Vagina (tissue), 2 donors: ENCODE results near the gene CRTAC1. TPM values are rescaled to one million over a fixed set of nuclear protein-coding genes. Genes with fewer than 3 reads are reported as not detected.

Experiments
- DNase-seq, 2 donors: peaks; one replicate each; pipeline ENCODE4 v3.0.0-alpha.2; 2017; ENCODE audit errors: extremely low spot score in 2 of 2
- H3K27ac ChIP-seq: fragments of 200-600 bp; sonication (generic); one replicate; pipeline ENCODE4 v1.5.1; 2019
- H3K27me3 ChIP-seq: fragments of 200-600 bp; sonication (generic); one replicate; pipeline ENCODE4 v1.5.1; 2019
- H3K36me3 ChIP-seq, 2 donors: fragments of 200-600 bp; sonication (generic); one replicate each; pipeline ENCODE4 v1.5.1; 2017 to 2019
- H3K4me1 ChIP-seq: fragments of 200-600 bp; sonication (generic); one replicate; pipeline ENCODE4 v1.5.1; 2019
- H3K4me3 ChIP-seq, 2 donors: fragments of 200-600 bp; sonication (generic); 1 replicate in 1 of 2; 2 replicates in 1 of 2; pipeline ENCODE4 v1.5.1; 2016 to 2019
- H3K9me3 ChIP-seq: fragments of 200-600 bp; sonication (generic); one replicate; pipeline ENCODE4 v1.5.1; 2019
- POLR2A ChIP-seq, 2 donors: fragments of 450-650 bp; IDR thresholded peaks; one replicate each; pipeline ENCODE4 v1.6.1; 2017; ENCODE audit warnings: antibody characterized with exemption in 2 of 2, mild to moderate bottlenecking in 2 of 2, moderate library complexity in 2 of 2
- POLR2AphosphoS5 ChIP-seq, 2 donors: sonication (generic); formaldehyde crosslinking; IDR thresholded peaks; one replicate each; pipeline ENCODE4 v1.9.0; 2017; ENCODE audit warnings: antibody characterized with exemption in 2 of 2, mild to moderate bottlenecking in 2 of 2, low read depth in 1 of 2; ENCODE audit not compliant: insufficient read depth in 1 of 2
- intact Hi-C: fragments of 100-400 bp; cut with DNase I; formaldehyde crosslinking; loops from one replicate; pipeline ENCODE4 v1.15.1; 2023
- total RNA-seq: library from RNA; depleted of rRNA; stranded (reverse); fragments of >200 nt; gene quantifications from one replicate; pipeline ENCODE4 v1.2.3, GENCODE V29; 2016
- TF ChIP-seq, protein P1 (sequence below), 3 experiments: fragments of 450-650 bp in 2 of 3; fragments of 200-600 bp in 1 of 3; sonication (generic) in 1 of 3; IDR thresholded peaks; one replicate each; pipeline ENCODE4 v1.5.1; 2017 to 2019; ENCODE audit warnings: antibody characterized with exemption in 3 of 3, mild to moderate bottlenecking in 2 of 3, moderate library complexity in 2 of 3

CRTAC1 gene
- total RNA-seq, 1 donor from 2014 or later: 2.5 TPM

DNA sequence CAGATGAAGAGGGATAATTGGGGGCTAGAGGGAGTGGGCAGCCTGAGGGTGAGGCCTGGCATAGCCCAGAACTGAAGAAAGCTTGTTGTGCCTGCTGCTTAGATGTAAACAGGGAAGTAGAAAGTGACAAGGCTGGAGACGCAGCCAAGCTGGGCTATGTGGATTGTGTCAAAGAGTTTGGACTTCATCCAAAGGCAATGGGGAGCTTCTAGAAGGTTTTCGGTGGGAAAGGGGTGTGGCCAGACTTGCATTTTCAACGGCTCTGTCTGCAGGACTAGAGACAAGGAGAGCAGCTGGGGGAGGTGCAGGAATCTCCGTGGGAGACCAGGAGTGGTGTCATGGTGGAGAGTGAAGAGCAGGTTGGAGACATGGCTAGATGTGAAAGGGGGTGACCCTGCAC, 132.0 kb downstream of the CRTAC1 start:
- H3K27ac ChIP-seq: no peak overlapping the region
- H3K27me3 ChIP-seq: no peaks in the 10 kb centered on the region
- no peaks in the 10 kb centered on the region for H3K36me3 ChIP-seq
- TF ChIP-seq, protein P1, sequence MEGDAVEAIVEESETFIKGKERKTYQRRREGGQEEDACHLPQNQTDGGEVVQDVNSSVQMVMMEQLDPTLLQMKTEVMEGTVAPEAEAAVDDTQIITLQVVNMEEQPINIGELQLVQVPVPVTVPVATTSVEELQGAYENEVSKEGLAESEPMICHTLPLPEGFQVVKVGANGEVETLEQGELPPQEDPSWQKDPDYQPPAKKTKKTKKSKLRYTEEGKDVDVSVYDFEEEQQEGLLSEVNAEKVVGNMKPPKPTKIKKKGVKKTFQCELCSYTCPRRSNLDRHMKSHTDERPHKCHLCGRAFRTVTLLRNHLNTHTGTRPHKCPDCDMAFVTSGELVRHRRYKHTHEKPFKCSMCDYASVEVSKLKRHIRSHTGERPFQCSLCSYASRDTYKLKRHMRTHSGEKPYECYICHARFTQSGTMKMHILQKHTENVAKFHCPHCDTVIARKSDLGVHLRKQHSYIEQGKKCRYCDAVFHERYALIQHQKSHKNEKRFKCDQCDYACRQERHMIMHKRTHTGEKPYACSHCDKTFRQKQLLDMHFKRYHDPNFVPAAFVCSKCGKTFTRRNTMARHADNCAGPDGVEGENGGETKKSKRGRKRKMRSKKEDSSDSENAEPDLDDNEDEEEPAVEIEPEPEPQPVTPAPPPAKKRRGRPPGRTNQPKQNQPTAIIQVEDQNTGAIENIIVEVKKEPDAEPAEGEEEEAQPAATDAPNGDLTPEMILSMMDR (IDR thresholded peaks at IDR 0.05): no peak
- TF ChIP-seq POLR2A (IDR thresholded peaks at IDR 0.05) (no peak), POLR2AphosphoS5 (IDR thresholded peaks at IDR 0.05; ENCODE audit: insufficient read depth in 1 of 2, low read depth in 1 of 2) (no peak)
- H3K4me1 ChIP-seq: no peaks in the 10 kb centered on the region
- intact Hi-C loops: no loop called here
- no peak overlapping the region for H3K4me3 ChIP-seq
- H3K9me3 ChIP-seq: no peaks in the 10 kb centered on the region
- DNase-seq: no peak

DNA sequence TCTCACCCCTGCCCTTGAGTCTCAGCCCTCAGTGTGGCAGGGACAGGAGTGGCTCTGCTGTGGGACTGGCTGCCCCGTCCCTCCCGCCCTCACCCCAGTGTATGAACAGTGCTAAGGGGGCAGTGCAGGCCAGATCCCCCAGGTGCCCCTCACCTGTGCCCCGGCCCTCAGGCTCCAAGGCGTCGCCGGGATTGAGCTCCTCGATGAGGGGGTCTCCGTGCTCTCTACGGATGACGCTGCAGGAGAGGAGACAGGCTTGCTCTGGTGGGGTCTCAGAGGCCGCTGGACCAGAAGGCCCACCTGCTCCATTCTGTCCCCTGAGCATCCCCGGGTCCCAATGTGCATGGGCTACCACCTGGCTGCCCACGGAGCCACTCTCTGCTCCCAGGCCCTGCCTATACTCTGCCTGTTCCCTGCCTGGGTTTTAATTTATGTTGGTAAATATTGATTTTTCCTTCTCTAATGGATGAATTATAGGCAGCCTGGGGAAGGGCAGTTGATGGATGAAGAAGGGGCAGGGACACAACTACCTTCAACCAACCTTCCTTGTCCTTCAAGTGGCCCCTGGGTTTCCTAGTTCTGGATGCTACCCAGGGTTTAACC, 133.6 kb downstream of the CRTAC1 start:
- H3K27me3 ChIP-seq: no peaks in the 10 kb centered on the region
- H3K9me3 ChIP-seq: no peaks in the 10 kb centered on the region
- intact Hi-C loops: no loop called here
- no peaks in the 10 kb centered on the region for H3K36me3 ChIP-seq
- no peaks in the 10 kb centered on the region for H3K4me1 ChIP-seq
- no peak overlapping the region for H3K4me3 ChIP-seq
- DNase-seq: no peak
- TF ChIP-seq, protein P1 (IDR thresholded peaks at IDR 0.05): no peak
- TF ChIP-seq POLR2AphosphoS5 (IDR thresholded peaks at IDR 0.05; ENCODE audit: insufficient read depth in 1 of 2, low read depth in 1 of 2): no peak
- TF ChIP-seq POLR2A (IDR thresholded peaks at IDR 0.05): no peak
- no peak overlapping the region for H3K27ac ChIP-seq

DNA sequence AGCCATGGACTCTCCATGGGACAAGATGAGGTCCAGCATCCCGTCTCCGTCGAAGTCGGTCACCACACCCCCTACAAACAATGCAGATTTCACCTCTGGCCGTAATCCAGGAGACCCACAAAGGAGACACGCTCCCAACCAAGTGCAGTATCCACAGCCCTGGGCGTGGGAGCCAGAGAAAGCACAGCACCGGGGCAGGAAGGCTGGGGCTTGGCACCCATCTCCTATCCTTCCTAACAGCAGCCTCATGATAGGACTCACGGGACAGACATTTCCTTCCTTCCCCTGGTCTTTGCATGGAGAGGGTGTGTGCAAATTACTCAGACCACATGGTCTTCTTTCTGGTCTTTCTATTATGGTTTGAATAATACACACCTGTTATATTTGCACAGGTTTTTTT, 134.5 kb downstream of the CRTAC1 start:
- TF ChIP-seq POLR2AphosphoS5 (IDR thresholded peaks at IDR 0.05; ENCODE audit: insufficient read depth in 1 of 2, low read depth in 1 of 2) (no peak), POLR2A (IDR thresholded peaks at IDR 0.05) (no peak)
- TF ChIP-seq, protein P1 (IDR thresholded peaks at IDR 0.05): no peak
- Histone ChIP-seq H3K27me3 (no peaks in the 10 kb centered on the region), H3K4me1 (no peaks in the 10 kb centered on the region), H3K4me3 (no peak overlapping the region), H3K27ac (no peak overlapping the region), H3K36me3 (no peaks in the 10 kb centered on the region), H3K9me3 (no peaks in the 10 kb centered on the region)
- intact Hi-C loops: no loop called here
- no peak for DNase-seq

DNA sequence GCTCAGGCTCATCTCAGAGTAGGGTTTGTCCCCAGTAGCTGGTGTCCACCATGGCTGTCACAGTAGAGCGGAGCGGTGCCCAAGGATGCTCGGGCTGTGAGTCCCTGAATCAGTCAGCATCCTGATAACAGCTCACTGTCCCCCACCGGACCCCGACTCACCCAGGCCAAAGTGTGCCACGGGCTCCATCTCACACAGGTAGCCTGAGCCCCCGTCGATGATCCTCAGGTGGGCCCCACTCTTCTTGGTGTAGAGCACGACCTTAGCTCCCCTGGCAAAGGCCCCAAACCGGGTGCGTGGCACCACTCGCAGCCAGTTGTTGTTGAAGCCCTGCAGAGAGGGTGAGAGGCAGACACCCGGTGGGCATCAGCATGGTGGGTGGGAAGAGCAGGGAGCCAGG, 135.3 kb downstream of the CRTAC1 start:
- H3K9me3 ChIP-seq: no peaks in the 10 kb centered on the region
- no peaks in the 10 kb centered on the region for H3K27me3 ChIP-seq
- no peak overlapping the region for H3K4me3 ChIP-seq
- intact Hi-C loops: no loop called here
- no peaks in the 10 kb centered on the region for H3K36me3 ChIP-seq
- no peak for DNase-seq
- H3K27ac ChIP-seq: no peak overlapping the region
- no peaks in the 10 kb centered on the region for H3K4me1 ChIP-seq
- no peak for TF ChIP-seq POLR2AphosphoS5 (IDR thresholded peaks at IDR 0.05; ENCODE audit: insufficient read depth in 1 of 2, low read depth in 1 of 2)
- TF ChIP-seq POLR2A (IDR thresholded peaks at IDR 0.05): no peak
- TF ChIP-seq, protein P1 (IDR thresholded peaks at IDR 0.05): no peak

DNA sequence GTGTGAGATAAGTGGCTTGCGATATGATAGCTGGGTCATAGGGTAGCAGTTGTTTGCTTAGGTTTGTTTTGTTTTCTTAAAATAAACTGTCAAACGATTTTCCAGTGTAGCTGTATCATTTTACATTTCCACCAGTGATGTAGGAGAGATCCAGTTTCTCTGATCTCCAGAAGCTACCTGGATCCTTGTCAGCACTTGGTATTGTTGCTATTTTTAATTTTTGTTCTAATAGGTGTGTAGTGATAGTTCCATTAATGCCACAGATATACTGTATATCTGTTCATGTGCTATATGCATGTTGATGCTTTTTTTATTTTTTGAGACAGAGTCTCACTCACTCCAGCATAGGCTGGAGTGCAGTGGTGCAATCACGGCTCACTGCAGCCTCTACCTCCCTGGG, 136.3 kb downstream of the CRTAC1 start:
- Histone ChIP-seq H3K27ac (no peak overlapping the region), H3K4me1 (peaks cover 7% of the 10 kb centered on the region), H3K4me3 (no peak overlapping the region), H3K36me3 (no peaks in the 10 kb centered on the region), H3K27me3 (no peaks in the 10 kb centered on the region), H3K9me3 (no peaks in the 10 kb centered on the region)
- no peak for DNase-seq
- intact Hi-C loops: no loop called here
- TF ChIP-seq POLR2AphosphoS5 (IDR thresholded peaks at IDR 0.05; ENCODE audit: insufficient read depth in 1 of 2, low read depth in 1 of 2) (no peak), POLR2A (IDR thresholded peaks at IDR 0.05) (no peak)
- TF ChIP-seq, protein P1 (IDR thresholded peaks at IDR 0.05): no peak
